GM12892 (cell line): ENCODE data around the gene AGK.

Experiments
- POLR2A ChIP-seq: IDR thresholded peaks from 2 replicates; pipeline ENCODE4 v1.6.1; 2011; ENCODE audit warnings: low read depth, low read length, control low read depth
- POLR2AphosphoS5 ChIP-seq: IDR thresholded peaks from 2 replicates; pipeline ENCODE4 v1.6.1; 2011; ENCODE audit warnings: low read depth, low read length, control low read depth
- TAF1 ChIP-seq: IDR thresholded peaks from 2 replicates; pipeline ENCODE4 v1.6.1; 2011; ENCODE audit warnings: low read depth, mild to moderate bottlenecking, control low read depth, low read length, borderline replicate concordance

DNA sequence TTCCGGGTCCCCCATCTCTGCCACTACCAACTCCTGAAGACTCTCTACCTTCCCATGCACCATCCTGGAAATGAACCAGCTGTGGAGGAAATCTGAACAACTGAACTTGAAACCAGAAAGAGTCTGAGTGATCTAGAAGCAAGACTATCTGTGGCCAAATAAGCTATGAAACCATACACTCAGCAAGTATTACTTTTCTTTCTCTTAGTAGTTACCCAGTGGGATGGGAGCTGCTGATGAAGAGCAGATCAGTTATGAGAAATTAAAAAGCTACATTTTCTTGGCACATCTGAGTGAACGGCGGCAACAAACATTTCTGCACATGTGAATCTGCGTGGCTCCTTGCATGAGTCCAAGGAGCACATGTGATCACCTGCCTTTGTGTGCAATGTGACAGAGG lies 31.6 kb upstream of the AGK start:
- TF ChIP-seq POLR2A = no peak
- TF ChIP-seq TAF1 = no peak
- TF ChIP-seq POLR2AphosphoS5 = no peak
